GM13976 (cell line): ENCODE data around the gene ATXN2.

Source experiments
- DNase-seq: peaks from one replicate; pipeline ENCODE4 v3.0.0; 2012; ENCODE audit warnings: low spot score
- in situ Hi-C: fragments of 300-500 bp; cut with MboI; formaldehyde crosslinking; loops from one replicate; pipeline ENCODE4 v1.12.0; 2022; ENCODE audit warnings: low sequenced_read_pairs, mixed read lengths, inconsistent platforms; ENCODE audit not compliant: unreplicated experiment
- TF ChIP-seq, protein P1 (sequence below): IDR thresholded peaks from 2 replicates; pipeline ENCODE4 v1.5.1; 2012; ENCODE audit warnings: borderline replicate concordance, mild to moderate bottlenecking; ENCODE audit not compliant: insufficient read depth; ENCODE audit errors: extremely low read depth, missing control alignments, control extremely low read depth

The ATXN2 gene, protein sequence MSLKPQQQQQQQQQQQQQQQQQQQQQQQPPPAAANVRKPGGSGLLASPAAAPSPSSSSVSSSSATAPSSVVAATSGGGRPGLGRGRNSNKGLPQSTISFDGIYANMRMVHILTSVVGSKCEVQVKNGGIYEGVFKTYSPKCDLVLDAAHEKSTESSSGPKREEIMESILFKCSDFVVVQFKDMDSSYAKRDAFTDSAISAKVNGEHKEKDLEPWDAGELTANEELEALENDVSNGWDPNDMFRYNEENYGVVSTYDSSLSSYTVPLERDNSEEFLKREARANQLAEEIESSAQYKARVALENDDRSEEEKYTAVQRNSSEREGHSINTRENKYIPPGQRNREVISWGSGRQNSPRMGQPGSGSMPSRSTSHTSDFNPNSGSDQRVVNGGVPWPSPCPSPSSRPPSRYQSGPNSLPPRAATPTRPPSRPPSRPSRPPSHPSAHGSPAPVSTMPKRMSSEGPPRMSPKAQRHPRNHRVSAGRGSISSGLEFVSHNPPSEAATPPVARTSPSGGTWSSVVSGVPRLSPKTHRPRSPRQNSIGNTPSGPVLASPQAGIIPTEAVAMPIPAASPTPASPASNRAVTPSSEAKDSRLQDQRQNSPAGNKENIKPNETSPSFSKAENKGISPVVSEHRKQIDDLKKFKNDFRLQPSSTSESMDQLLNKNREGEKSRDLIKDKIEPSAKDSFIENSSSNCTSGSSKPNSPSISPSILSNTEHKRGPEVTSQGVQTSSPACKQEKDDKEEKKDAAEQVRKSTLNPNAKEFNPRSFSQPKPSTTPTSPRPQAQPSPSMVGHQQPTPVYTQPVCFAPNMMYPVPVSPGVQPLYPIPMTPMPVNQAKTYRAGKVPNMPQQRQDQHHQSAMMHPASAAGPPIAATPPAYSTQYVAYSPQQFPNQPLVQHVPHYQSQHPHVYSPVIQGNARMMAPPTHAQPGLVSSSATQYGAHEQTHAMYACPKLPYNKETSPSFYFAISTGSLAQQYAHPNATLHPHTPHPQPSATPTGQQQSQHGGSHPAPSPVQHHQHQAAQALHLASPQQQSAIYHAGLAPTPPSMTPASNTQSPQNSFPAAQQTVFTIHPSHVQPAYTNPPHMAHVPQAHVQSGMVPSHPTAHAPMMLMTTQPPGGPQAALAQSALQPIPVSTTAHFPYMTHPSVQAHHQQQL

GRCh38 chr12:111598637-111599452 lies at the start of gene ATXN2:
Gene ATXN2 (minus strand): TSS chr12:111599315. CDS start chr12:111599034, 281 bp downstream.
- TF ChIP-seq, protein P1, sequence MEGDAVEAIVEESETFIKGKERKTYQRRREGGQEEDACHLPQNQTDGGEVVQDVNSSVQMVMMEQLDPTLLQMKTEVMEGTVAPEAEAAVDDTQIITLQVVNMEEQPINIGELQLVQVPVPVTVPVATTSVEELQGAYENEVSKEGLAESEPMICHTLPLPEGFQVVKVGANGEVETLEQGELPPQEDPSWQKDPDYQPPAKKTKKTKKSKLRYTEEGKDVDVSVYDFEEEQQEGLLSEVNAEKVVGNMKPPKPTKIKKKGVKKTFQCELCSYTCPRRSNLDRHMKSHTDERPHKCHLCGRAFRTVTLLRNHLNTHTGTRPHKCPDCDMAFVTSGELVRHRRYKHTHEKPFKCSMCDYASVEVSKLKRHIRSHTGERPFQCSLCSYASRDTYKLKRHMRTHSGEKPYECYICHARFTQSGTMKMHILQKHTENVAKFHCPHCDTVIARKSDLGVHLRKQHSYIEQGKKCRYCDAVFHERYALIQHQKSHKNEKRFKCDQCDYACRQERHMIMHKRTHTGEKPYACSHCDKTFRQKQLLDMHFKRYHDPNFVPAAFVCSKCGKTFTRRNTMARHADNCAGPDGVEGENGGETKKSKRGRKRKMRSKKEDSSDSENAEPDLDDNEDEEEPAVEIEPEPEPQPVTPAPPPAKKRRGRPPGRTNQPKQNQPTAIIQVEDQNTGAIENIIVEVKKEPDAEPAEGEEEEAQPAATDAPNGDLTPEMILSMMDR, result no peak
- in situ Hi-C loops, result no loop called here
- peak; percentile 91 for DNase-seq

- DNase-seq, result no peak
- in situ Hi-C loops, result no loop called here
These were observed 46.3 kb upstream of the ATXN2 start for GRCh38 chr12:111645433-111645832.

DNA sequence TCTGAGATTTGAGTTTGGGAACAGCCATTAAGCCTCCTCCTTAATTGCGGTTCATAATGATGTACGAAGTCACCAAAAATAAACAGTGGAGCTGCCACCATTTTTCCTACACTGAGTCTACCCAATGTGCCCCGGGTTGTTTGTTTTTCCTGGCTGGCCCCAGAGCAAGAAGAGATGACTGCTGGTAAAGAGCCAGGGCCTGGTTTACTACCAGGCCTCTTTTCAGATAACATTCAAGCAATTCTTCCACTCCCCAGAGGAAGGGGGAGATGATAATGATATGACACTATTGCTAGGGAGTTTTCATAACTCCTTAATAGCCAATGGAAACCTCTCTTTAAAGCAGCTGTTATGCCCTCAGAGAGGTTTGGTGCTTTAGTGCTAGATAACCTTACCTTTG lies 44.3 kb upstream of the ATXN2 start:
- in situ Hi-C loops, result no loop called here
- no peak for DNase-seq
- TF ChIP-seq, protein P1, result no peak

More at GRCh38 chr12:111645433-111645832, 46.3 kb upstream of the ATXN2 start:
- TF ChIP-seq, protein P1, result no peak

GRCh38 chr12:111642681-111643426 lies 43.7 kb upstream of the ATXN2 start:
- TF ChIP-seq, protein P1, result no peak
- in situ Hi-C loops, result no loop called here
- DNase-seq, result no peak

GRCh38 chr12:111640506-111640905 lies 41.4 kb upstream of the ATXN2 start:
- no peak for DNase-seq
- TF ChIP-seq, protein P1, result no peak
- in situ Hi-C loops, result no loop called here
